Measurements from ENCODE around the gene ELK3.

DNA sequence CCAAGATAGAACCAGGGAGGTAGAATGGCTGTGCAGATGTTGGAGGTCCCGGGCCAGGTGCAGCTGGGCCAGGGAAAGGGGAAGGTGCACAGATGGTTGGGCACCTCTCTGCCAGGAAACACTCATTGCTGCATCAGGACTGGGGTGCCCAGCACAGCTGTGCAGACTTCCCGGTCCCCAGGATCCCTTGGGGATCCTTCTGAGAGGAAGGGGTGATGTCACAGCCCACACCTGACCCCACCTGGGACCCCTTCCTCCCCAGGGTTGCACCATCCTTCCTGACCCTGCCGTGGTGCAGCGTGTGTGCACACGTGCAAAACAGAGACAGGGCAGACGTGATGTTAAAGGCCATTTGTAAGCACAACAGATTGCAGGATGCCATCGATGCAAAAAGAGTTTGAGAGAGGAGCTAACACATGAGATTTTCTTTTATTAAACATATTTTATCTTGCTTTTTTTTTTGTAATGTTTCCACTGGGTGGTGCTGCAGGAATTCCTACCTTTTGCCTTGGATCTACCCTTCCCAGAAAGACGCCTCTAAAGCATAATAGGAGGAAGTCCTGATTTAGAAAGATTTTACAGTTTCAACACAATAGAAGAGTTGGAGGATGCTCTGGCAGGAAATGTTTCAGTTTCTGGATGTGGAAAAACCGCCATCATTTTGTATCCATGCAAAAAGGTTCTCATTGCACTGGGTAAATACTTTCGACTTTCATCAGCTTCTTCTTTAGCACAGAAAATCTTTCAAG, 14.8 kb downstream of the ELK3 start:
- 0 out of 4 replicates have a peak, but pooled peaks of 1 of the 3 experiments have one; percentile 4 for TF ChIP-seq CTCF (IDR thresholded peaks at IDR 0.05; ENCODE audit: control extremely low read depth in 1 of 3, insufficient read depth in 1 of 3, low read depth in 1 of 3, low read length in 3 of 3)
- no peak for TF ChIP-seq POLR2A (IDR thresholded peaks at IDR 0.05; ENCODE audit: control extremely low read depth in 1 of 2, low read depth in 2 of 2, low read length in 2 of 2)
